HEK293 (cell line): ENCODE measurements around the gene ADPRHL1.

Experiments
- CTCF ChIA-PET: fragments of 350-600 bp; formaldehyde crosslinking; extraction: SDS; loops from one replicate; lab custom pipeline; 2021; ENCODE audit warnings: antibody characterized with exemption; lab: Yijun Ruan, JAX
- POLR2A ChIA-PET: fragments of 300-600 bp; formaldehyde crosslinking; extraction: SDS; loops from one replicate; lab custom pipeline; 2020; ENCODE audit warnings: antibody characterized with exemption, inconsistent platforms; lab: Yijun Ruan, JAX
- H3K27ac ChIP-seq: fragments of 200-500 bp; sonication (Bioruptor generic); 2 replicates; pipeline ENCODE4 v1.5.1; 2014; ENCODE audit warnings: low read depth, low read length, control low read depth, inconsistent platforms; ENCODE audit errors: extremely low read depth
- H3K36me3 ChIP-seq, 2 experiments: fragments of 200-500 bp in 1 of 2; sonication (Bioruptor generic) in 1 of 2; 1 replicate in 1 of 2; 2 replicates in 1 of 2; pipeline ENCODE4 v1.5.1; 2014 to 2017; ENCODE audit warnings: inconsistent platforms in 2 of 2, low read length in 2 of 2; ENCODE audit not compliant: control insufficient read depth in 2 of 2, insufficient read depth in 1 of 2
- H3K4me1 ChIP-seq: fragments of 200-500 bp; sonication (Bioruptor generic); 2 replicates; pipeline ENCODE4 v1.5.1; 2014; ENCODE audit warnings: mild to moderate bottlenecking, low read length, inconsistent platforms; ENCODE audit not compliant: control insufficient read depth, insufficient read depth
- H3K4me3 ChIP-seq: 2 replicates; pipeline ENCODE4 v1.5.1; 2011; ENCODE audit warnings: low read depth, mild to moderate bottlenecking, control low read depth, low read length, moderate library complexity
- H3K9me3 ChIP-seq: fragments of 200-500 bp; sonication (Bioruptor generic); 2 replicates; pipeline ENCODE4 v1.5.1; 2014; ENCODE audit warnings: low read depth, low read length, inconsistent platforms; ENCODE audit not compliant: control insufficient read depth, insufficient read depth
- GLI2 ChIP-seq: fragments of 450-650 bp; formaldehyde crosslinking; IDR thresholded peaks from 2 replicates; pipeline ENCODE4; 2017; ENCODE audit warnings: missing biosample characterization, missing genetic modification characterization, low read depth, borderline replicate concordance
- GLIS1 ChIP-seq: fragments of 450-650 bp; formaldehyde crosslinking; IDR thresholded peaks from 2 replicates; pipeline ENCODE4 v1.5.1; 2016; ENCODE audit warnings: missing biosample characterization, missing genetic modification characterization
- IKZF3 ChIP-seq: fragments of 450-650 bp; IDR thresholded peaks from 2 replicates; pipeline ENCODE4 v1.5.0; 2018; ENCODE audit warnings: missing biosample characterization, mild to moderate bottlenecking, missing genetic modification characterization, moderate library complexity
- KLF17 ChIP-seq: fragments of 450-650 bp; formaldehyde crosslinking; IDR thresholded peaks from 2 replicates; pipeline ENCODE4 v1.5.1; 2016; ENCODE audit warnings: missing biosample characterization, missing genetic modification characterization
- OSR2 ChIP-seq: fragments of 450-650 bp; formaldehyde crosslinking; IDR thresholded peaks from 2 replicates; pipeline ENCODE4 v1.5.1; 2016; ENCODE audit warnings: missing biosample characterization, missing genetic modification characterization
- SP7 ChIP-seq: fragments of 450-650 bp; formaldehyde crosslinking; IDR thresholded peaks from 2 replicates; pipeline ENCODE4 v1.5.1; 2016; ENCODE audit warnings: missing biosample characterization, missing genetic modification characterization
- YY1 ChIP-seq: fragments of 450-650 bp; formaldehyde crosslinking; IDR thresholded peaks from 2 replicates; pipeline ENCODE4 v1.5.1; 2018; ENCODE audit warnings: missing biosample characterization, missing genetic modification characterization
- ZBTB8A ChIP-seq: fragments of 450-650 bp; formaldehyde crosslinking; IDR thresholded peaks from 2 replicates; pipeline ENCODE4 v1.5.1; 2016; ENCODE audit warnings: missing biosample characterization, missing genetic modification characterization
- ZFHX2 ChIP-seq: fragments of 450-650 bp; formaldehyde crosslinking; conservative IDR thresholded peaks from 2 replicates; pipeline ENCODE4 v1.5.1; 2016; ENCODE audit warnings: missing biosample characterization, missing genetic modification characterization
- ZFP69B ChIP-seq: fragments of 450-650 bp; formaldehyde crosslinking; IDR thresholded peaks from 2 replicates; pipeline ENCODE4 v1.5.1; 2016; ENCODE audit warnings: missing biosample characterization, missing genetic modification characterization
- ZIC2 ChIP-seq: fragments of 450-650 bp; formaldehyde crosslinking; IDR thresholded peaks from 2 replicates; pipeline ENCODE4 v1.5.1; 2016; ENCODE audit warnings: missing biosample characterization, missing genetic modification characterization
- ZNF18 ChIP-seq: fragments of 450-650 bp; formaldehyde crosslinking; IDR thresholded peaks from 2 replicates; pipeline ENCODE4 v1.5.1; 2016; ENCODE audit warnings: missing biosample characterization, missing genetic modification characterization
- ZNF214 ChIP-seq: fragments of 450-650 bp; formaldehyde crosslinking; IDR thresholded peaks from 2 replicates; pipeline ENCODE4 v1.5.1; 2017; ENCODE audit warnings: missing biosample characterization, mild to moderate bottlenecking, missing genetic modification characterization, borderline replicate concordance
- ZNF37A ChIP-seq: fragments of 450-650 bp; IDR thresholded peaks from 2 replicates; pipeline ENCODE4 v1.5.1; 2018; ENCODE audit warnings: missing biosample characterization, missing genetic modification characterization
- ZNF530 ChIP-seq: fragments of 450-650 bp; formaldehyde crosslinking; IDR thresholded peaks from 2 replicates; pipeline ENCODE4 v1.5.1; 2016; ENCODE audit warnings: low read depth, missing biosample characterization, missing genetic modification characterization
- ZNF549 ChIP-seq: fragments of 450-650 bp; IDR thresholded peaks from 2 replicates; pipeline ENCODE4 v1.5.1; 2018; ENCODE audit warnings: missing biosample characterization, missing genetic modification characterization, mild to moderate bottlenecking, inconsistent platforms, moderate library complexity
- ZNF561 ChIP-seq: fragments of 450-650 bp; IDR thresholded peaks from 2 replicates; pipeline ENCODE4 v1.5.1; 2018; ENCODE audit warnings: missing biosample characterization, missing genetic modification characterization, borderline replicate concordance
- ZNF623 ChIP-seq: fragments of 450-650 bp; formaldehyde crosslinking; IDR thresholded peaks from 2 replicates; pipeline ENCODE4 v1.5.1; 2016; ENCODE audit warnings: missing biosample characterization, missing genetic modification characterization
- ZNF677 ChIP-seq: fragments of 450-650 bp; IDR thresholded peaks from 2 replicates; pipeline ENCODE4 v1.5.0; 2018; ENCODE audit warnings: missing biosample characterization, mild to moderate bottlenecking, missing genetic modification characterization, moderate library complexity
- ZNF777 ChIP-seq: fragments of 450-650 bp; formaldehyde crosslinking; IDR thresholded peaks from 2 replicates; pipeline ENCODE4 v1.5.1; 2017; ENCODE audit warnings: missing biosample characterization, missing genetic modification characterization, borderline replicate concordance
- TF ChIP-seq, protein P1 (sequence below): fragments of 450-650 bp; IDR thresholded peaks from 2 replicates; pipeline ENCODE4 v1.5.1; 2018; ENCODE audit warnings: missing biosample characterization, mild to moderate bottlenecking, missing genetic modification characterization
- TF ChIP-seq, protein P2 (sequence below): fragments of 450-650 bp; formaldehyde crosslinking; IDR thresholded peaks from 2 replicates; pipeline ENCODE4 v1.5.1; 2016; ENCODE audit warnings: missing biosample characterization, missing genetic modification characterization
- TF ChIP-seq, protein P3 (sequence below): fragments of 450-650 bp; formaldehyde crosslinking; IDR thresholded peaks from 2 replicates; pipeline ENCODE4 v1.5.1; 2016; ENCODE audit warnings: missing biosample characterization, missing genetic modification characterization, low read depth
- TF ChIP-seq, protein P4 (sequence below): fragments of 450-650 bp; formaldehyde crosslinking; IDR thresholded peaks from 2 replicates; pipeline ENCODE4 v1.5.1; 2016; ENCODE audit warnings: missing biosample characterization, missing genetic modification characterization

Gene ADPRHL1

GRCh38 chr13:113460064-113460555 lies 6.8 kb upstream of the ADPRHL1 start (continued):
- TF ChIP-seq ZNF623 (tag by site-specific recombination): no peak
- TF ChIP-seq ZNF677 (tag by site-specific recombination): no peak
- TF ChIP-seq, protein P1, sequence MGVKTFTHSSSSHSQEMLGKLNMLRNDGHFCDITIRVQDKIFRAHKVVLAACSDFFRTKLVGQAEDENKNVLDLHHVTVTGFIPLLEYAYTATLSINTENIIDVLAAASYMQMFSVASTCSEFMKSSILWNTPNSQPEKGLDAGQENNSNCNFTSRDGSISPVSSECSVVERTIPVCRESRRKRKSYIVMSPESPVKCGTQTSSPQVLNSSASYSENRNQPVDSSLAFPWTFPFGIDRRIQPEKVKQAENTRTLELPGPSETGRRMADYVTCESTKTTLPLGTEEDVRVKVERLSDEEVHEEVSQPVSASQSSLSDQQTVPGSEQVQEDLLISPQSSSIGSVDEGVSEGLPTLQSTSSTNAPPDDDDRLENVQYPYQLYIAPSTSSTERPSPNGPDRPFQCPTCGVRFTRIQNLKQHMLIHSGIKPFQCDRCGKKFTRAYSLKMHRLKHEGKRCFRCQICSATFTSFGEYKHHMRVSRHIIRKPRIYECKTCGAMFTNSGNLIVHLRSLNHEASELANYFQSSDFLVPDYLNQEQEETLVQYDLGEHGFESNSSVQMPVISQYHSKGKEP: no peak
- no peak for TF ChIP-seq ZNF214 (tag by site-specific recombination)
- TF ChIP-seq, protein P2, sequence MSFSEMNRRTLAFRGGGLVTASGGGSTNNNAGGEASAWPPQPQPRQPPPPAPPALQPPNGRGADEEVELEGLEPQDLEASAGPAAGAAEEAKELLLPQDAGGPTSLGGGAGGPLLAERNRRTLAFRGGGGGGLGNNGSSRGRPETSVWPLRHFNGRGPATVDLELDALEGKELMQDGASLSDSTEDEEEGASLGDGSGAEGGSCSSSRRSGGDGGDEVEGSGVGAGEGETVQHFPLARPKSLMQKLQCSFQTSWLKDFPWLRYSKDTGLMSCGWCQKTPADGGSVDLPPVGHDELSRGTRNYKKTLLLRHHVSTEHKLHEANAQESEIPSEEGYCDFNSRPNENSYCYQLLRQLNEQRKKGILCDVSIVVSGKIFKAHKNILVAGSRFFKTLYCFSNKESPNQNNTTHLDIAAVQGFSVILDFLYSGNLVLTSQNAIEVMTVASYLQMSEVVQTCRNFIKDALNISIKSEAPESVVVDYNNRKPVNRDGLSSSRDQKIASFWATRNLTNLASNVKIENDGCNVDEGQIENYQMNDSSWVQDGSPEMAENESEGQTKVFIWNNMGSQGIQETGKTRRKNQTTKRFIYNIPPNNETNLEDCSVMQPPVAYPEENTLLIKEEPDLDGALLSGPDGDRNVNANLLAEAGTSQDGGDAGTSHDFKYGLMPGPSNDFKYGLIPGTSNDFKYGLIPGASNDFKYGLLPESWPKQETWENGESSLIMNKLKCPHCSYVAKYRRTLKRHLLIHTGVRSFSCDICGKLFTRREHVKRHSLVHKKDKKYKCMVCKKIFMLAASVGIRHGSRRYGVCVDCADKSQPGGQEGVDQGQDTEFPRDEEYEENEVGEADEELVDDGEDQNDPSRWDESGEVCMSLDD (tag by site-specific recombination): no peak
- no peak for TF ChIP-seq YY1 (tag by site-specific recombination)
- TF ChIP-seq, protein P3, sequence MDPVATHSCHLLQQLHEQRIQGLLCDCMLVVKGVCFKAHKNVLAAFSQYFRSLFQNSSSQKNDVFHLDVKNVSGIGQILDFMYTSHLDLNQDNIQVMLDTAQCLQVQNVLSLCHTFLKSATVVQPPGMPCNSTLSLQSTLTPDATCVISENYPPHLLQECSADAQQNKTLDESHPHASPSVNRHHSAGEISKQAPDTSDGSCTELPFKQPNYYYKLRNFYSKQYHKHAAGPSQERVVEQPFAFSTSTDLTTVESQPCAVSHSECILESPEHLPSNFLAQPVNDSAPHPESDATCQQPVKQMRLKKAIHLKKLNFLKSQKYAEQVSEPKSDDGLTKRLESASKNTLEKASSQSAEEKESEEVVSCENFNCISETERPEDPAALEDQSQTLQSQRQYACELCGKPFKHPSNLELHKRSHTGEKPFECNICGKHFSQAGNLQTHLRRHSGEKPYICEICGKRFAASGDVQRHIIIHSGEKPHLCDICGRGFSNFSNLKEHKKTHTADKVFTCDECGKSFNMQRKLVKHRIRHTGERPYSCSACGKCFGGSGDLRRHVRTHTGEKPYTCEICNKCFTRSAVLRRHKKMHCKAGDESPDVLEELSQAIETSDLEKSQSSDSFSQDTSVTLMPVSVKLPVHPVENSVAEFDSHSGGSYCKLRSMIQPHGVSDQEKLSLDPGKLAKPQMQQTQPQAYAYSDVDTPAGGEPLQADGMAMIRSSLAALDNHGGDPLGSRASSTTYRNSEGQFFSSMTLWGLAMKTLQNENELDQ (tag by site-specific recombination): no peak
- no peak for TF ChIP-seq SP7
- no peak for TF ChIP-seq ZNF777
- no peak for TF ChIP-seq ZNF530 (tag by site-specific recombination)

- POLR2A ChIA-PET: interaction anchor here (0.6 kb wide), 1 partner anchor 891 kb away, joined by 3 read pairs; no protein-coding TSS in a partner anchor
- no peak overlapping the region for H3K27ac ChIP-seq
- CTCF ChIA-PET: interaction anchor here (0.6 to 2.4 kb wide), 9 partner anchors 8 to 410 kb away, joined by 3 to 10 read pairs (median 3); no protein-coding TSS in a partner anchor
- no peaks in the 10 kb centered on the region for H3K9me3 ChIP-seq
- H3K4me3 ChIP-seq: no peak overlapping the region
- peaks cover 3 to 63% of the 10 kb centered on the region in 2 experiments; a peak in 1 of 3 replicates for H3K36me3 ChIP-seq
- H3K4me1 ChIP-seq: no peaks in the 10 kb centered on the region
- TF ChIP-seq ZNF18 (tag by site-specific recombination) (0 out of 2 replicates have a peak, but pooled peaks have one; percentile 16), ZNF37A (no peak), KLF17 (tag by site-specific recombination) (0 out of 2 replicates have a peak, but pooled peaks have one; percentile 22), OSR2 (tag by site-specific recombination) (peak; percentile 54), ZNF549 (no peak), ZIC2 (peak; percentile 94), ZFHX2 (tag by site-specific recombination) (peak; percentile 62; the same call in 1 of the 2 replicates), ZNF561 (tag by site-specific recombination) (0 out of 2 replicates have a peak, but pooled peaks have one; percentile 44), ZBTB8A (tag by site-specific recombination) (peak; percentile 51; the same call in 1 of the 2 replicates), IKZF3 (tag by site-specific recombination) (peak; percentile 30; the same call in 1 of the 2 replicates), ZFP69B (tag by site-specific recombination) (0 out of 2 replicates have a peak, but pooled peaks have one; percentile 19), GLIS1 (peak; percentile 86), GLI2 (no peak)
- TF ChIP-seq, protein P4, sequence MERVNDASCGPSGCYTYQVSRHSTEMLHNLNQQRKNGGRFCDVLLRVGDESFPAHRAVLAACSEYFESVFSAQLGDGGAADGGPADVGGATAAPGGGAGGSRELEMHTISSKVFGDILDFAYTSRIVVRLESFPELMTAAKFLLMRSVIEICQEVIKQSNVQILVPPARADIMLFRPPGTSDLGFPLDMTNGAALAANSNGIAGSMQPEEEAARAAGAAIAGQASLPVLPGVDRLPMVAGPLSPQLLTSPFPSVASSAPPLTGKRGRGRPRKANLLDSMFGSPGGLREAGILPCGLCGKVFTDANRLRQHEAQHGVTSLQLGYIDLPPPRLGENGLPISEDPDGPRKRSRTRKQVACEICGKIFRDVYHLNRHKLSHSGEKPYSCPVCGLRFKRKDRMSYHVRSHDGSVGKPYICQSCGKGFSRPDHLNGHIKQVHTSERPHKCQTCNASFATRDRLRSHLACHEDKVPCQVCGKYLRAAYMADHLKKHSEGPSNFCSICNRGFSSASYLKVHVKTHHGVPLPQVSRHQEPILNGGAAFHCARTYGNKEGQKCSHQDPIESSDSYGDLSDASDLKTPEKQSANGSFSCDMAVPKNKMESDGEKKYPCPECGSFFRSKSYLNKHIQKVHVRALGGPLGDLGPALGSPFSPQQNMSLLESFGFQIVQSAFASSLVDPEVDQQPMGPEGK (tag by site-specific recombination): no peak
Observed at GRCh38 chr13:113458253-113459065, 5.2 kb upstream of the ADPRHL1 start.
